ENCODE measurements around the gene KRTAP16-1.

KRTAP16-1 gene

GRCh38 chr17:41329279-41329948 lies 20.3 kb upstream of the KRTAP16-1 start:
- no peak for DNase-seq

- no peak for DNase-seq
Measured at GRCh38 chr17:41328207-41328606, 19.1 kb upstream of the KRTAP16-1 start.

GRCh38 chr17:41327411-41328120 lies 18.5 kb upstream of the KRTAP16-1 start:
- no peak for DNase-seq

- no peak for DNase-seq
Measured at GRCh38 chr17:41326173-41327145, 17.4 kb upstream of the KRTAP16-1 start.

- DNase-seq: no peak
Measured at GRCh38 chr17:41325611-41326010, 16.5 kb upstream of the KRTAP16-1 start.

- no peak for DNase-seq
Measured at GRCh38 chr17:41325126-41325525, 16.0 kb upstream of the KRTAP16-1 start.

- peak; percentile 24 for DNase-seq
Measured at GRCh38 chr17:41324180-41325075, 15.3 kb upstream of the KRTAP16-1 start.

- DNase-seq: no peak
Measured at GRCh38 chr17:41322903-41323895, 14.1 kb upstream of the KRTAP16-1 start.

GRCh38 chr17:41322094-41322902 lies 13.2 kb upstream of the KRTAP16-1 start:
- no peak for DNase-seq

- no peak for DNase-seq
Measured at GRCh38 chr17:41318231-41318630, 9.1 kb upstream of the KRTAP16-1 start.

GRCh38 chr17:41315814-41316445 lies 6.8 kb upstream of the KRTAP16-1 start:
- no peak for DNase-seq

- no peak for DNase-seq
Measured at GRCh38 chr17:41315204-41315794, 6.2 kb upstream of the KRTAP16-1 start, which contains the start of gene KRTAP17-1. TSS of gene KRTAP17-1 (minus strand) at chr17:41315710. CDS start at chr17:41315650, 60 bp downstream.

GRCh38 chr17:41311111-41311510 lies 2.0 kb upstream of the KRTAP16-1 start:
- DNase-seq: no peak

GRCh38 chr17:41308251-41308917 lies 725 bp downstream of the KRTAP16-1 start:
- peak; percentile 51 for DNase-seq

- no peak for DNase-seq
Measured at GRCh38 chr17:41307647-41308046, 1.5 kb downstream of the KRTAP16-1 start.

GRCh38 chr17:41304091-41304490 lies 5.0 kb downstream of the KRTAP16-1 start:
- no peak for DNase-seq

- DNase-seq: no peak
Measured at GRCh38 chr17:41302981-41303380, 6.1 kb downstream of the KRTAP16-1 start.
